Naive B cell (primary cell): ENCODE data around the gene GH2. TPM values are rescaled to one million over a fixed set of nuclear protein-coding genes. Genes with fewer than 3 reads are reported as not detected.
"Not testable (repeated sequence)": the region's sequence is repeated elsewhere in the genome, so short reads cannot be mapped to it uniquely, and the experiment has no call there.

ENCODE experiments used
- ATAC-seq, 2 donors: fragments of 150-1000 bp; cut with Tn5 transposase; 2 replicates each; pipeline ENCODE4 v1.10.0; 2021; ENCODE audit warnings: low read depth in 2 of 2, mild to moderate bottlenecking in 2 of 2, moderate library complexity in 2 of 2
- DNase-seq: peaks from one replicate; pipeline ENCODE4 v3.0.0; 2022
- H3K27ac Mint-ChIP-seq, 6 donors: one replicate each; pipeline ENCODE4 v1.8.0; 2020 to 2022; ENCODE audit warnings: mild to moderate bottlenecking in 6 of 6, mixed read lengths in 6 of 6, moderate library complexity in 5 of 6, inconsistent platforms in 2 of 6
- H3K27me3 Mint-ChIP-seq, 3 donors: one replicate each; pipeline ENCODE4 v1.8.0; 2021 to 2022; ENCODE audit warnings: mixed read lengths in 3 of 3, mild to moderate bottlenecking in 1 of 3
- H3K36me3 Mint-ChIP-seq, 2 donors: one replicate each; pipeline ENCODE4 v1.8.0; 2020 to 2022; ENCODE audit warnings: mixed read lengths in 2 of 2, inconsistent platforms in 1 of 2, mild to moderate bottlenecking in 1 of 2
- H3K4me1 Mint-ChIP-seq, 3 donors: one replicate each; pipeline ENCODE4 v1.8.0; 2020 to 2022; ENCODE audit warnings: mixed read lengths in 3 of 3, inconsistent platforms in 1 of 3, mild to moderate bottlenecking in 1 of 3, moderate library complexity in 1 of 3
- H3K4me3 Mint-ChIP-seq, 8 donors: one replicate each; pipeline ENCODE4 v1.8.0; 2020 to 2022; ENCODE audit warnings: mild to moderate bottlenecking in 8 of 8, mixed read lengths in 8 of 8, moderate library complexity in 8 of 8, inconsistent platforms in 2 of 8
- H3K9me3 Mint-ChIP-seq, 7 donors: one replicate each; pipeline ENCODE4 v1.8.0; 2020 to 2022; ENCODE audit warnings: mixed read lengths in 7 of 7, mild to moderate bottlenecking in 5 of 7, inconsistent platforms in 2 of 7, moderate library complexity in 1 of 7
- polyA plus RNA-seq, 6 donors: library from polyadenylated mRNA; unstranded; fragments of 300-500 nt; fragmentation: Illumina TruSeq; gene quantifications; one replicate each; pipeline ENCODE4 v1.2.3, GENCODE V29; 2021; ENCODE audit warnings: low read depth in 6 of 6

Gene GH2
- polyA plus RNA-seq, 6 donors from 2014 or later = not detected

DNA sequence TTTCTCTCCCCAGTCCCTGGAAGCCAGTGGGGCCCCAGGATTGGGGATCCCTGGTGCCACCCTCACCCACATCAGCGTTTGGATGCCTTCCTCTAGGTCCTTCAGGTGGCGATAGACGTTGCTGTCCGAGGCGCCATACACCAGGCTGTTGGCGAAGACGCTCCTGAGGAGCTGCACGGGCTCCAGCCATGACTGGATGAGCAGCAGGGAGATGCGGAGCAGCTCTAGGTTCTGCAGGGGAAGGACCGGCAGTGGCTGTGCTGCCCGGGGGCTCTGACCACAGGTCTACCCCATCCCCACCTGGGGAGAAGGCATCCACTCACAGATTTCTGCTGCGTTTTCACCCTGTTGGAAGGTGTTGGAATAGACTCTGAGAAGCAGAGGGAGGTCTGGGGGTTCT, 1.0 kb downstream of the GH2 start:
- Mint-ChIP-seq H3K36me3 (no peaks in the 10 kb centered on the region), H3K4me1 (peaks cover 6 to 12% (median 10%) of the 10 kb centered on the region in 3 donors), H3K27ac (no peak overlapping the region), H3K9me3 (no peaks in the 10 kb centered on the region), H3K4me3 (no peak overlapping the region), H3K27me3 (peaks cover 4 to 20% (median 17%) of the 10 kb centered on the region in 3 donors)
- no peak for ATAC-seq
- no peak for DNase-seq

DNA sequence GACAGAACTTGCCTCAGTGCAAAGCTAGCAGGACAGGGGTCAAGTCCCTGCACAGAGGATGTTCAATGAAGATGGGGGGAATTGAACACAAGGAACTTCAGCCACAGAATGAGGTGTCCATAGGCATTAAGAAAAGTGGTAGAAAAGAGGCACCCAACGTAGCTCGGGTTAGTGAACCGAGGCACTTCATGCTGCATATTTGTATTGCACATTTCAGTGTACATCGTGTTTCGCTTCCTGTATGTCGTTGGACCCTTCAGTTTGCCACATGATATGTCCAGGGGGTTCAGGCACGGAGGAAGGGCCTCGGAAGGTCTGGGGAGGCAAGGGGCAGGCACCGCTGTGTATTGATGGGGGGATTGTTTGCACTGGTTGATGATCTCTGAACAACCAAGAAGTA, 3.3 kb downstream of the GH2 start:
- peaks cover 6 to 12% (median 10%) of the 10 kb centered on the region in 3 donors for H3K4me1 Mint-ChIP-seq
- H3K36me3 Mint-ChIP-seq, H3K9me3 Mint-ChIP-seq, DNase-seq, H3K4me3 Mint-ChIP-seq, H3K27ac Mint-ChIP-seq: not testable (repeated sequence)
- peak; percentile 34 to 46 for ATAC-seq
- H3K27me3 Mint-ChIP-seq = peaks cover 4 to 20% (median 17%) of the 10 kb centered on the region in 3 donors

DNA sequence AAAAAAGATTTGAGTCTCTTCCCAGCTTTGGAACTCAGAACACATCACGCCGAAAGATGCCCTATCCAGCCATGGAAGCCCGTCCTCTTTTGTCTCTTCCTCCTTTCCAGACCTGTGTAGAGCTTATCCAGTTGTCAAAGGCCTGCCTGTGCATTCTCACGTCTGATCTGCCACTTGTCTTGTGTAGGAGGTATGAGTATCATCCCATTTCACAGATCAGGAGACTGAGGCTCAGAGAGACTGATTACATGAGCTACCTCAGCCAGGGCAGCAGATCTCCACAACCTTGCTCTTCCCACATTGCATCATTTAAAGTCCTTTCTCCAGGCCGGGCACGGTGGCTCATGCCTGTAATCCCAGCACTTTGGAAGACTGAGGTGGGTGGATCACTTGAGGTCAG, 7.1 kb downstream of the GH2 start:
- H3K27ac Mint-ChIP-seq, H3K9me3 Mint-ChIP-seq, H3K4me1 Mint-ChIP-seq, H3K4me3 Mint-ChIP-seq, DNase-seq, ATAC-seq, H3K36me3 Mint-ChIP-seq: not testable (repeated sequence)
- H3K27me3 Mint-ChIP-seq = peaks cover 0 to 17% (median 7%) of the 10 kb centered on the region in 3 donors

DNA sequence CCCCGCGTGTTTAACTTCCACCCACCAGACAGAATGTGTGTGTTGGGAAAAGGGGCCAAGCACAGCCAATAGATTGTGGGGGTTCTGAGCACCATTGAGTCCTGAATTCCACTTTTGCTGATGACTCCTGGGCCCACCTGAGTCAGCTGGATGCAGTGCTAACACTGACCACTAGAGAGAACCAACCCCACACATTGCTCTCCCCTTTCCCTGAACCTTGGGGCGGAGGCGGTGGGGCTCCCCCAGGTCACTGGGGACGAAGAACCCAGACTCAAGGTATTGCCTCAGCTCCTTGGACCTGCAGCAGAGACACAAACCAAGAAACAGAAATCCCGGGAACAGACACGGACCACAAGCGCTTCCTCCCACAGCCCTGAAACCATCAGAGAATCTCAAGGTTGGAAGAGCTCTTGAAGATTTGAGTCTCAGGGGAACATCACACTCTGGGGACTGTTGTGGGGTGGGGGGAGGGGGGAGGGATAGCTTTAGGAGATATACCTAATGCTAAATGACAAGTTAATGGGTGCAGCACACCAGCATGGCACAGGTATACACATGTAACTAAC, 7.6 kb downstream of the GH2 start:
- H3K9me3 Mint-ChIP-seq, H3K4me3 Mint-ChIP-seq, H3K27ac Mint-ChIP-seq, H3K4me1 Mint-ChIP-seq, H3K36me3 Mint-ChIP-seq, DNase-seq: not testable (repeated sequence)
- peaks cover 0 to 12% (median 7%) of the 10 kb centered on the region in 3 donors for H3K27me3 Mint-ChIP-seq
- peak; percentile 25 to 37 for ATAC-seq

DNA sequence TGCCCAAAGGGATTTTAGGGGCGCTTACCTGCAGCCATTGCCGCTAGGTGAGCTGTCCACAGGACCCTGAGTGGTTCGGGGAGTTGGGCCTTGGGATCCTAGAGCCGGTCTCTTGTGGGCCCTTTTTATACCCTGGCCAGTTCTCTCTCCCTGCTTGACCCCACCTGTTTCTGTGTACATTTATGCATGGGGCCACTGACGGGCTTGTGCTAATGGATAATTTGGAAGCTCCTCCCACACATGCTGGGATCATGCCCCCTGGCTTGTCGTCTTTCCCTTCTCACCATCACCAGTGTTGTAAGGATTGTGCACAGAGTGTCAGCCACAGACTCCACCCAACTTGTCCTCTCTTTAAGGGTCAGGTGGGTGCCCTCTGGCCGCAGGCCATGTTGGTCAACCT, 8.2 kb downstream of the GH2 start, which contains the start of gene CSH2:
Gene CSH2 (minus strand): TSS at position 101 of the 400 bp plus-strand sequence. CDS start 63 bp downstream, at position 38.
- H3K9me3 Mint-ChIP-seq, H3K4me1 Mint-ChIP-seq, H3K27ac Mint-ChIP-seq, DNase-seq, H3K4me3 Mint-ChIP-seq, ATAC-seq, H3K36me3 Mint-ChIP-seq, H3K27me3 Mint-ChIP-seq: not testable (repeated sequence)

DNA sequence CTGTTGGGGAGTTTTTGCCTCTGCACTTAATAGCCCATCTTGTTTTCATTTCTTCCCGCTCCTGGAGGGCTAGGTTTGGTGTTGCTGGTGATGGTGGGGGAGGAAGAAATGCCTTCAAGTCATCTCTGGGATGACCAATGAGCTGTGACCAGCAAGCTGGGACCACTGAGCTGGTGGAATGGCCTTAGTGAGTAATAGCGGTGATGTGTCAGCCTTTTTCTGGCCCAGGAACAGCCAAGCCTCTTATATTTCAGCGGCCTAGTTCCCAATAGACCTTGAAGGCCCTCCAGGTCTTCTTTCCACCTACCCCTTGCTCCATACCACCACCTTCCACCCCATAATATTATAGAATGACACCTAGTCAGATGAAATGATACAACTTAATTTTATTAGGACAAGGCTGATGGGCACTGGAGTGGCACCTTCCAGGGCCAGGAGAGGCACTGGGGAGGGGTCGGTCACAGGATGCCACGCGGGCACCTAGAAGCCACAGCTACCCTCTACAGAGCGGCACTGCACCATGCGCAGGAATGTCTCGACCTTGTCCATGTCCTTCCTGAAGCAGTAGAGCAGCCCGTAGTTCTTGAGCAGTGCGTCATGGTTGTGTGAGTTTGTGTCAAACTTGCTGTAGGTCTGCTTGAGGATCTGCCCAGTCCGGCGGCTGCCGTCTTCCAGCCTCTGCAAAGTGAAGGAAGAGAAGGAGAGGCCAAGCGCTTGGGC, 9.9 kb downstream of the GH2 start:
- H3K9me3 Mint-ChIP-seq, H3K27ac Mint-ChIP-seq, ATAC-seq, H3K36me3 Mint-ChIP-seq, DNase-seq, H3K27me3 Mint-ChIP-seq, H3K4me3 Mint-ChIP-seq, H3K4me1 Mint-ChIP-seq: not testable (repeated sequence)

DNA sequence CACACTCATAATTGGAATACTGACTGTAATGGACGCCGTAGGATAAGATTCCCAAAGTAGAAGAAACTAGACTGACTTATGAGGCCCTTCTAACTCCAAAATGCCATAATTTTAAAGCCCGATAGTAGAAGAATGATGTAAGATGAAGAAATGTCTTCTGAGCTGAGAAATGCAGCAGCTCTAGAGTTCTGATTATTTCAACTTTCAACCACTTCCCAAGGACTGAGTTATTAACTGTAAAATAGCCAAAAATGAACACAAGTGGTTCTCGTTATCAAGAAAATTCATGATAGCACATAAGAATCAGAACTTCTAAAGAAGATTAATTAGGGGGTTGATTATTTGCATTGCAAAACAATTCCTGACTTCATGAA, 11.5 kb downstream of the GH2 start:
- H3K4me3 Mint-ChIP-seq, H3K36me3 Mint-ChIP-seq, H3K9me3 Mint-ChIP-seq, H3K4me1 Mint-ChIP-seq, DNase-seq, ATAC-seq, H3K27ac Mint-ChIP-seq, H3K27me3 Mint-ChIP-seq: not testable (repeated sequence)

DNA sequence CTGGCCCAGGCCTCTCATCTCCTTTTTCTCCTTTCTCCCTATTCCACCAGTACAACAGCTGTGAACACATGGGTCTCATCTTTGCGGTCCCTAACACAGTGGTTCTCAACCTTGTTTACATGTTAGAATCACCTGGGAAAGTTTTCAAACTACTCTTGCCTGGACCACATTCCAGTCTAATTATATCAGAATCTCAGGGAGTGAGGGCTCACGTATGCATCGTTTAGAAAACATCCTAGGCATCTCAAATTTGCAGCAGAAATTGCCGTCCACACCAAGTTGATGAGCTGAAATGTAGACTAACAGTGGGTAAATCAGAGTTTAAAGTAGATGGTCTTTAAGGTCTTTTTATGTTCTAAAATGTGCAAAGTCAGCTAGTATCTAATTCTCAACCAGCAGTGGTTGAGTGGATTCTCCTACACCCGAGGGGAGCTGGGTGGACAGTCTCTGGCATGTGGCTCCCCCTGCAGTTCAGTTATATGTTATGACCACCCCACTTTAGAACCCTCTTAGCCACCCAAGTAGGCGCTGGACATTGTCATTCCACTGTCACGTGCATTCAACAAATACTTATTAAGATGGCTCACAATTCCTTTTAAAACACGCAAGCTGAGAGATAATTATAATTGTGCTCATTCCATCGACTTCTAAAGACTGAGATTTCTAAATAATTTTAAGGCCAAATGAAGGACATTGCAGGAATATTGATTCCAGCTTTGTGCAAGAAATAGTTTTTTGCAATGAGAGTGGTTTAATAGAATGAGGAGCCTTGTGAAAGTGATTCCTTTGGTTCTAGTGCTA, 12.1 kb downstream of the GH2 start:
- not testable (repeated sequence) for DNase-seq, H3K4me3 Mint-ChIP-seq

DNA sequence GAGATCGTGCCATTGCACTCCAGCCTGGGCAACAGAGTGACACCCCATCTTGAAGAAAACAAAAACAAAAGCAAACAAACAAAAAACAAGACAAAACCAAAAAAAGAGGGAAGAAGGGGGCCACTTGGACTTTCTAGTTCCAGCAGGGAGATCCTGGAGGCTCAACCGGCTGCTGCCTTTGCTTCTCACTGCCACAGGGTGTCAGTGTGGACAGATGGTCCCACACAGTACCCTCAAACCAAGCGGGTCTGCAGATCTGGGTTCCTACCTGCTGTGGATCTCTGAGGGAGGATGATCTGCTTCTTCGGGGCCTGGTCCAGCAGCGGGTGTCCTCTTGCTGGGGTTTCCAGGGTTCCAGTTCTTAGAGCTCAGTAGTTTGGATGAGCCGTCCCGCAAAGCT, 15.1 kb downstream of the GH2 start:
- H3K36me3 Mint-ChIP-seq, H3K27me3 Mint-ChIP-seq, H3K9me3 Mint-ChIP-seq, H3K4me1 Mint-ChIP-seq, ATAC-seq, H3K4me3 Mint-ChIP-seq, DNase-seq: not testable (repeated sequence)
- peak overlapping the region in 2 of 6 donors; percentile 76 to 92 for H3K27ac Mint-ChIP-seq

More for the DNA sequence above, 12.1 kb downstream of the GH2 start:
- H3K27me3 Mint-ChIP-seq, H3K4me1 Mint-ChIP-seq, H3K36me3 Mint-ChIP-seq, H3K9me3 Mint-ChIP-seq, H3K27ac Mint-ChIP-seq: not testable (repeated sequence)
- peak in 1 of 2 donors; percentile 25 for ATAC-seq

DNA sequence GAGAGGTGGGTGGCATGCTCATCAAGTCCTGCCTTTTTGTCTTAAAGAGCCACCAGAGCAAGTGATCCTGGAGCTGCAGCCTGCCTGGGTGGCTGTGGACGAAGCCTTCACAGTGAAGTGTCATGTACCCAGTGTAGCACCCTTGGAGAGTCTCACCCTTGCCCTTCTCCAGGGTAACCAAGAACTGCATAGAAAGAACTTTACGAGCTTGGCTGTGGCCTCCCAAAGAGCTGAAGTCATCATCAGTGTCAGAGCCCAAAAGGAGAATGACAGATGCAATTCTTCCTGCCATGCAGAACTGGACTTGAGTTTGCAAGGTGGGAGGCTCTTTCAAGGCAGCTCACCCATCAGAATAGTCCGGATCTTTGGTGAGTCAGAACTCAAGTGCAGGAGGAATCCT, 22.5 kb downstream of the GH2 start:
- Mint-ChIP-seq H3K4me1 (peaks cover 0 to 2% (median 0%) of the 10 kb centered on the region in 3 donors), H3K36me3 (no peaks in the 10 kb centered on the region), H3K27me3 (no peaks in the 10 kb centered on the region), H3K9me3 (no peaks in the 10 kb centered on the region), H3K27ac (no peak overlapping the region), H3K4me3 (no peak overlapping the region)
- ATAC-seq (no peak), DNase-seq (no peak)

DNA sequence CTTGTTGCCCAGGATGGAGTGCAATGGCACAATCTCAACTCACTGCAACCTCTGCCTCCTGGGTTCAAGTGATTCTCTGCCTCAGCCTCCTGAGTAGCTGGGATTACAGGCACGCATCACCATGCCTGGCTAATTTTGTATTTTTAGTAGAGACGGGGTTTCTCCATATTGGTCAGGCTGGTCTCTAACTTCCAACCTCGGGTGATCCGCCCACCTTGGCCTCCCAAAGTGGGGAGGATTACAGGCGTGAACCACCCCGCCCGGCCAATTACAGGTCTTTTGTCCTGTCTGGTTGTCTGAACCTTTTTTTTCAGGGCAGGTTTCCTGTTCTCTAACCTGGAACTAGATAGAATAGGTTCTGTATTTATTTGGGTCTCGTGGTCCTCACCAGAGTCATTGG, 25.3 kb downstream of the GH2 start:
- not testable (repeated sequence) for H3K4me1 Mint-ChIP-seq, H3K36me3 Mint-ChIP-seq, DNase-seq, ATAC-seq, H3K9me3 Mint-ChIP-seq, H3K27ac Mint-ChIP-seq, H3K27me3 Mint-ChIP-seq, H3K4me3 Mint-ChIP-seq

DNA sequence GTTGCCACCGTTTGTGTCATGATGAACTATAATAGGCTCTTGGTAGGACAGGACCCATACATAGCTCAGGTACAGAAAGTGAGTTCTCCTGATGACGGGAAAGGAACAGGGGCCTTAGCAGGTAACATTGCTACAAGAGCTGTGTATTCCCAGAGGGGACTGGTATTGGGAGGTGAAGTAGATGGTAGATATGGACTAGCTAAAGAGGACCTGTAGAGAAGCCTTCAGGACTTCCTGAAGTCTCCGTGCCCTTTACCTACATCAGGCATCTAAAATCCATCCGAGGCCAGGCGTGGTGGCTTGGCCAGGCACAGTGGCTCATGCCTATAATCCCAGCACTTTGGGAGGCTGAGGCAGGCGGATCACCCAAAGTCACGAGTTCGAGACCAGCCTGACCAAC, 26.6 kb downstream of the GH2 start:
- H3K4me3 Mint-ChIP-seq = no peak overlapping the region
- H3K27me3 Mint-ChIP-seq = no peaks in the 10 kb centered on the region
- H3K4me1 Mint-ChIP-seq = peaks cover 0 to 2% (median 0%) of the 10 kb centered on the region in 3 donors
- H3K27ac Mint-ChIP-seq = no peak overlapping the region
- no peaks in the 10 kb centered on the region for H3K9me3 Mint-ChIP-seq
- H3K36me3 Mint-ChIP-seq = no peaks in the 10 kb centered on the region
- DNase-seq (no peak), ATAC-seq (no peak)

DNA sequence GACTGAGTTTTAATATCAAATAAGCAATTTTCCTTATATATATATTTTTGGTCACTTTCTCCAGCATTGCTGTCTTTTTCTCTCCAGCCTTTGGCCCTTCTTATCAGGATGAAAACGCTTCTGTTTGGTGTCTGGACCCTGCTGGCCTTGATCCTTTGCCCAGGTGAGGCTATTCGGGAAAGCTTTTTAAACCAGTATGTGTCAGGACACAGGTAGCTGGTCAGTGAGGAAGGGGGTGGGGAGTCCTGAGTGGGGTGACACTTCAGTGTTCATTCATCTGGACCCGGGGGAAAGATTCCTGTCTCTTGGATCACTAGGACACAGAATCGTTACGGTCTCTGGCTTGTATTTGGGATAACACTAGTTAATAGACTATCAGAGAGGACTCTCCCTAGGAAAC, 27.0 kb downstream of the GH2 start:
- DNase-seq (no peak), ATAC-seq (no peak)
- peaks cover 1 to 2% (median 1%) of the 10 kb centered on the region in 3 donors for H3K4me1 Mint-ChIP-seq
- H3K36me3 Mint-ChIP-seq = no peaks in the 10 kb centered on the region
- no peak overlapping the region for H3K27ac Mint-ChIP-seq
- H3K4me3 Mint-ChIP-seq = no peak overlapping the region
- H3K9me3 Mint-ChIP-seq = no peaks in the 10 kb centered on the region
- no peaks in the 10 kb centered on the region for H3K27me3 Mint-ChIP-seq

DNA sequence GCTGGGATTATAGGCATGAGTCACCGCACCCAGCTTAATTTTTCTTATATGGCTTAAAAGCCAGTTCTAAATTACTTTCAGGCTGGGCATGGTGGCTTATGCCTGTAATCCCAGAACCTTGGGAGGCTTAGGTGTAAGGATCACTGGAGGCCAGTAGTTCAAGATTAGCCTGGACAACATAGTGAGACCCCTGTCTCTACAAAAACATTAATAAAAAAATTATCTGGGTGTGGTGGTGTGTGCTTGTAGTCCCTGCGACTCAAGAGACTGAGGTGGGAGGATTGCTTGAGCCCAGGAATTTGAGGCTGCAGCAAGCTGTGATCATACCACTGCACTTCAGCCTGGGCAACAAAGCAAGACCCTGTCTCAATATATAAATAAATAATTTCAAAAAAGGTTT, 28.5 kb downstream of the GH2 start:
- Mint-ChIP-seq H3K36me3 (no peaks in the 10 kb centered on the region), H3K9me3 (peaks cover 0 to 7% (median 0%) of the 10 kb centered on the region in 7 donors), H3K27ac (no peak overlapping the region), H3K4me3 (no peak overlapping the region), H3K4me1 (peaks cover 11 to 14% (median 11%) of the 10 kb centered on the region in 3 donors), H3K27me3 (no peaks in the 10 kb centered on the region)
- ATAC-seq (no peak), DNase-seq (no peak)
